Renal cortical epithelial cell (primary cell): ENCODE measurements around the gene UNC80. TPM values are rescaled to one million over a fixed set of nuclear protein-coding genes. Genes with fewer than 3 reads are reported as not detected.
A peak's percentile ranks its signal among the peaks of the same experiment; 100 is the strongest.

Source experiments
- DNase-seq: peaks from one replicate; pipeline ENCODE4 v3.0.0-alpha.2; 2011; ENCODE audit warnings: low read depth
- total RNA-seq: library from RNA; depleted of rRNA; stranded (reverse); fragments of >200 nt; gene quantifications from 2 replicates; pipeline ENCODE4 v1.2.3, GENCODE V29; 2014

UNC80 gene
- total RNA-seq, 1 donor from 2014 or later: 0.05 TPM

DNA sequence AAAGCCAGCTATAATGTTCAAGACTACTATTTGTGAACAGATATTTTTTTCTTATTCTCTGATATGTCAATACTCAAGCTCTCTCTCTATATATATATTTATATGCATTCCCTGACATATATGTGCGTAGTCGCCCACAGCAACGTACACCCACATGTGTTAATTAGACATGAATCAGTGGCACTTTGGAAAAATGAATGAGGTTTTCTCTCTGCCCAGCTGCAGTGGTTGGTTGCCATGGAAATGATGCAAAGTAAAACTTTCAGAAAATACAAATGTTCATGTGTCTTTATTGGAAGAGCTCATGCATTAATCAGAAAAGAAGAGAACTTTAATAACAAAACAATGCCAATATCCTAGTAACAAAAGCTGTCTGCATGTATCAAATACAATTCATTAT, 34.7 kb downstream of the UNC80 start:
- no peak for DNase-seq

DNA sequence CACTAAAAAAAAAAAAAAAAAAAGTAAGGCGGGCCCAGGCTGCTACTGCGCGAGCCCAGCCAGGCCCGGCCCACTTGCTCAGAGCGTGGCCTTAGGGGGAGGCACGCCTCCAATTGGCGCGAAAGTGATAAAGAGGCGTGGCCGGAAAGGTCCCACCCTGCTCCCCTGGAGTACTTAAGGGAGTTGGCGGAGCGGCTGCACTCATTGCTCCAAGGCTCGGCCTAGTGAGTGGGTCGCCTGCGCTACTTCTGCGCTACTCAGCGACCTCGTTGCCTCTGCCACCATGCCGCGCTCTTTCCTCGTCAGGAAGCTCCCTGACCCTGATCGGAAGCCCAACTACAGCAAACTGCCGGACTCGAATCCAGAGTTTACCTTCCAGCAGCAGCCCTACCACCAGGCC, 36.9 kb downstream of the UNC80 start:
- no peak for DNase-seq

DNA sequence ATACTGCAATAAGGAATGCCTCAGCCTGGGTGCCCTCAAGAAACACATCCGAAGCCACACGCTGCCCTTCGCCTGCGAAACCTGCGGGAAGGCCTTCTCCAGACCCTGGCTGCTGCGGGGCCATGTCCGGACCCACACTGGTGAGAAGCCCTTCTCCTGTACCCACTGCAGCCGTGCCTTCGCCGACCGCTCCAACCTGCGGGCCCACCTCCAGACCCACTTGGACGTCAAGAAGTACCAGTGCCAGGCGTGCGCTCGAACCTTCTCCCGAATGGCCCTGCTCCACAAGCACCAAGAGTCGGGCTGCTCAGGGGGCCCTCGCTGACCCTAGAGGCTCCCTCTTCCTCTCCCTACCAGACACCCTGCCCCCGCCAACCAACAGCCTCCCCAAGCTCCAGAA, 37.6 kb downstream of the UNC80 start:
- no peak for DNase-seq

DNA sequence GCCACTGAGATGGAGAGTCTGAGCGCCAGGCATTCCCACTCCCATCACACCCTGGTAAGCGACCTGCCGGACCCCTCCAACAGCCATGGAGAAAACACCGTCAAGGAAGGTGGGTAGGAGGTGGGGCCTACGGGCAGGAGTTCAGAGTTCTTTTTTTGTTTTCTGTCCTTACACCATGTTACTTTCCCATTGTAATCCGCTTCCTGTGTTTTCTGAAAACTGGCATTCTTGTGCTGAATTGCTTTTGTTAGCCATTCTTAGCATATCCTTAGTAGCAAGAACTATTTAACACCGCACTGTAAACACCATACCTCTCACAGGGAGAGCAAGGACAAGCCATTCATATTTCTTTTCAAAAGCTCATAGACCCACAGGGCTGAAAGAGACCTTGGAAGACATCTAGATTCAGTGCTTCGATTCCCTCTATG, 46.2 kb downstream of the UNC80 start:
- DNase-seq: no peak

DNA sequence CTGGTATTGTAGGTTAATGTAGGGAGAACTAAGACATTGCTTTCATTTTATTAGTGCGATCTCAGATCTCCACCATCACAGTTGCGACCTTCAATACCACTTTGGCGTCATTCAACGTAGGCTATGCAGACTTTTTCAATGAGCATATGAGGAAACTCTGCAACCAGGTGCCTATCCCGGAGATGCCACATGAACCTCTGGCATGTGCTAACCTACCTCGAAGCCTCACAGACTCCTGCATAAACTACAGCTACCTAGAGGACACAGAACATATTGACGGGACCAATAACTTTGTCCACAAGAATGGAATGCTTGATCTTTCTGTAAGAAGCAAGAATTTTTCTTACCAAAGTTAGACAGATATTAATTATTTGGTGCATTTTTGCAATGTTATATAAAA, 47.3 kb downstream of the UNC80 start:
- no peak for DNase-seq

DNA sequence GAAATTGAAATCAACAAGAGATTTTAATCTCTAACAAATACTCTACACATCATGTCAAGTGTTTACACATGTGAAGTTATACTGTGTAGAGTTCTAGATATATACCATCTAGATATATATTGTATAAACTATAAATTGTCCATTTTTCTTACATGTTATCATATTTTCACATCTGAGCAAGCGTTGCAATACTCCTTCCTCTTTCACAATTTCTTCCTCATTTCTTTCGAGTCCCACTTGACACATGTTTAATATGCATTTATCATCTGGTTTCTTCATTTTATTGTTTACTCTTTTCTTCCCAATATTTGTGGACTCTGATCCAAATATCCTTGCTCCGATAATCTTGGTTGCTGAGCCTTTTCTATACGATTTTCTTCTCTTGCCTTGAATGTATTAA, 50.2 kb downstream of the UNC80 start:
- no peak for DNase-seq

DNA sequence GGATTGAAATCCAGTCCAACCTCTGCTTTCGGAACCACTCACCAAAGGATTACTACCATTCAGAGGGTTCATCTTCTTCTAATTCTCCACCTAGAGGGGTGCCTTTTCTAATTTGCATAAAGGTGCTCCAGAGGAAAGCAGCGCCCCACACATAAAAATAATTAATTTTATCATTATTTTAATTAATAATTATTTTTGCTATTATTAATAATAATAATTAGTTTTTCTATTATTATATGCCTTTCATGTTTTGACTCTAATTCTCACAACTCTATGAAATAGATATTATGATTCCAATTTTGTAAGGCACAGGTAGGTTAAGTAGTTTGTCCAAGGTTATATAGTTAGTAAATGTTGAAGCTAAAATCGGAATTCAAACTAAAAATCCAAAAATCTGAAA, 51.9 kb downstream of the UNC80 start:
- DNase-seq: no peak

DNA sequence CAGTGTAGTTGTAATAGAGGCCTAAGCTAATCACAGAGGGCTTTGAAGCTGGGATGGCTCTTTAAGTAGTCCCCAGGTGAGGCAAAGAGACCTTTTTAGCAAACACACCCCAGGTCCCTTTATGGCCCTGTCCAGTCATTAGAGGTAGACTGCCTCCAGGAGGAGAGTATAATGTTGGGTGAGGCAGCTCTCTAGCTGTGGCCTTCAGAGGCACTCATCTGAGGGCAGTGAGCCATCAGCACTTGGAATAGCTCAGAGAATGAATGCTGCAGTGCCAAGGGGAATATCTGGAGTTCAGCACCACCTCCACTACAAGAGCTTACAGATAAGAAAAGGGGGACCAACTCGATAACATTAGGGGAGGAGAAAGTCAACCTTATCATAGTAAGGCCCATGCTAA, 52.8 kb downstream of the UNC80 start:
- DNase-seq: no peak

DNA sequence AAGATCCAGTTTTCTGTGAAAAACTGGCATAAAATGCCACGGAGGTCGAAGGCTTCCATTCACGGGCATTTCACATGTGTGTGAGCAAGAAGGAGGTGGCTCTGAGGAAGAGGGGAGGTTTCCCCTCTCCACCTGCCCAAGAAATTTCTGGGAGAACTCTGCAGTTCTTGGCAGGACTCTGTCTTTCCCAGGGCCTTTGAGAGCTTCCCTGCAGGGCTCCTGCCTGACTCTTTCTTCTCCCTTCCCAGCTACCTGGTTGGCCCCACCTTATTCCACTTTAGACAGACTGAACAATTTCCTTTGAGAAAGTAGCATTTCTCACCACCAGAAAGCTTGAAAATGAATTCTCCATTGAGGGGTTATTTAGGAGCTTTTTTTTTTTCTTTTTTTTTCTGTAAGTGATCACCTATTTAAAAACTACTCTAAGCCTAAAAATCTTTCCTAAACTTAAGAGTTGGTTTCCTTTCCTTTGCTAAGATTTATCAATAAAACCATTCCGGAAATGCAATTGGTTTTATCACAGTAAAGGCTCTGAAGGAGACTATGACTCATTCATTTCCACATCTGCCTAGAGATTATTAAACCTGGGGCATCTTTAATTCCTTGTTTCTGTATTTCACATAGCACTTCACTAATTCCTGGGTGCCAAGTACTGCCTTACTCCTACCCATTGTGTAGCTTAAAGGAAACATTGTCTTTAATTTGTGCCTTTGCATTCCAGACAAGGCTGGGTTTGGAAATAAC, 59.3 kb downstream of the UNC80 start:
- peak; percentile 15 for DNase-seq

DNA sequence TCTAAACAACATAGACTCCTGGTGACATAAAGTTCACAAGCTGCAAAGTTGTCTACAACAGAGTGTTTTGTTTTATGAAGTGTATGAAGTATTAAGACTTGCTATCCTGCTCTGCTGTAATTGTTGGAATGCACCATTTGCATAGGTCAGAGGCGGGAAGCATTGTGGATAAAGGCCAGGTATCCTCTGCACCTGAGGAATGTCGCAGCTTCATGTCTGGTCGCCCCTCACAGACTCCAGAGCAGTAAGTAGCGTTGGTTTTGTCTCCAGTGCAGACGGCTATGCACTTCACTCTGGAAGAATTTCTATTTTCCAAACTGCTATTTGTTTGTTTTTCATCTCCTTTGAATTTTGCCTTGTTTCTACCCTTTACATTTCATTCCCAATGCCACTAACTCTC, 63.1 kb downstream of the UNC80 start:
- no peak for DNase-seq

DNA sequence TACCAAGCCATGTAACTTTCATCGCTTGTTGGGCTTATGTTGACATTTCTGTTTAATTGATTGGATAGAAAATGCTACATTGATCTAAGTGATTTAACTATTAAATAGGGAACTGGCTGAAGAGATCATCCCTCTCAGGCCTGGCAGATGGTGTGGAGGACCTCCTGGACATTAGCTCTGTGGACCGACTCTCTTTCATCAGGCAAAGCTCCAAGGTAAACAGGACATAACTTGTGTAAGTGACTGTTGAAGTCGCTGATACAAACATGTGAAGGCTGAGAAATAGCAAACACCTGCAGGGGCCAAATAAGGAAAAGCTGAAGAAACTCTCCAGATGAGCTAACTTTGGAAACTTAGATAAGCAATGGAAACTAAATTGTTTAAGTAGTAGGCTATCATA, 68.8 kb downstream of the UNC80 start:
- DNase-seq: no peak

DNA sequence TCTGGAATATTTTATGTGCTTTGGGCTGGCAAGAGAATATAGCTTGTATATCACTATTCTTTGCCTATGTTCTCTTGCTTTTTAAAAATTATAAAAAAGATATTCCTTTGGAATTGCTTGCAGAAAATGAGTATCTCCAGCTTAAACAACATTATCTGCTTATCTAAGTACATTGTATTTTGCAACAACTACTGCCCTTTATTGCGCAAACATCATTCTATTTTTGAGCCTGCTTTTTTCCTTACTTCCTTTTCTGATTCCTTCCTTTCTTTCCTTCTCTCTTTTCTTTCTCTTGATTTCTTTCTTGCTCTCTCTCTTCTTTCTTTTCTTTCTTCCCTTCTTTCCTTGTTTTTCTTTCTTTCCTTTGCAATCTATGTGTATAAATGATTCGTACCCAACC, 74.0 kb downstream of the UNC80 start:
- no peak for DNase-seq

DNA sequence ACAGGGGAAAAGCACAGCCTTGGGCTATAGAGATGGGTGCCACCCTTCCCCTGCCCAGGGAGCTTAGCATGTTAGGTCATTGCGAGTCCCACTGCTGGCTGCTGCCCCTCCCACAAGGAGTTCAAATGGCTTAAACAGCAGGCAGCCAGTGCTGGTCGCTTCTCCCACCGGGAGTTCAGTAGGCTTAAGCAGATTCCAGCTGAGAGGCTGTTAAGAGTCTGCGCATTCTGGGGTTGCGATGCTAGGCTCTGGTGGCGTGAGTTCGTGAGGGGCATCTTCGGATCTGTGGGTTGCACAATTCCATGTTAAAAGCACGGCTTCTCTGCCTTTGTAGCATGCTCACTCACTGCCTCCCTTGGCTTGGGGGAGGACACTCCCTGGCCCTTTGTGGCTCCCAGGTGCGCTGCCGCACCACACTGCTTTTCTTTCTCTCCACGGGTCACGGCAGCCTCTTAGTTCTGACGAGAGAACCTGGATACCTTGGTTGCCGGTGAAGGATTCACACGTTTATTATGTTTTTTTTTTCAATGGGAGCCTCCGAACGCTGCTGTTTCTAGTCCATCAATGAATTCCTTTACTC, 93.2 kb downstream of the UNC80 start:
- DNase-seq: no peak

DNA sequence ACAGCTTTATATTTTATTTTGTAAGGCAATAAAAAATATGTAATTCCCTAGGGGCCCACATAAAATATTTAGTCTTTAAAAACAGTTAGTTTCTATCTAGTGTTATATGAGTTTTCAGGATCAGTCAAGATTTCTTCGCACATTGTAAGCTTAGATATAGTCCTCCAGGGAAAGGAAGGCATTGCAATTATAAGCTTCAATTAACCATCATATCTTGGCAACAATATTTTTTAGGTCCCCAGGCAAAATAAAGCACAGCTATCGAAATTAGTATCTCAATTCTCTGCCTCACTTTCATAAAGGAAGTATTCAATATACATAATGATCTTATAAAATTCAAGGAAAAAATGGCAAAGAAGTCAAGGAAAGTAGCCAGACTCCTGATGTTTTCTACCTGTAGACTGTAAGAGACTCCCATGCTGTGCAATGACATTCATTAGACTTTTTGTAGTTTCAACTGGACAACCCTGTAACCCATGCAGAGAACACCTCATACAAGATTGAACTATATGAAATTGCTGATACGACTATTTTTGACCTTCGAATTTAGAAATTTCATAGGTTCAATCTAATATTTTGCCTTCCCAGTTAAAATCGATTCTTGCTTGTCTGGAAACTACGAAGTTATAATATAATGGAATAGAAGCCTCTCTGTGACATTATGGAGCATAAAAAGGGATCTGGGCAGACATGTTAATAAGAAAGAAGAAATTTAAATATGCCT, 96.8 kb downstream of the UNC80 start:
- no peak for DNase-seq

DNA sequence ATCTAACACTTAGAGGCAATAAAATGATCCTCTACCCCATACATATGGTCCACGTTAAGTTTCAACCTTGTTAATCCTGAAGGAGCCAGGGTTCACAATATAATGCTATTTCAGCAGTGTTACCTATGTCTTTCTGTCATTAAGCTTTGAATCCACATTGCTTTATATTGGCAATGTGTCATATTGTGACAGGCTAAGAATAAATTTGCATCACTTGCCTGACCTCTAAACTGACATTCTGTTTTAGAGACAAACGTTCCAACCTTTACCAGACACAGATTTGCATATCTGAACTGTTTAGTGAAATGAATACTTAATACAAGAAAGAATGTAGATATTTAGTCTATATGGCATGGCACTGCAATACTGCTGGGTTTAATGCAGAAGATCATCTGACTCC, 98.4 kb downstream of the UNC80 start:
- DNase-seq: no peak

DNA sequence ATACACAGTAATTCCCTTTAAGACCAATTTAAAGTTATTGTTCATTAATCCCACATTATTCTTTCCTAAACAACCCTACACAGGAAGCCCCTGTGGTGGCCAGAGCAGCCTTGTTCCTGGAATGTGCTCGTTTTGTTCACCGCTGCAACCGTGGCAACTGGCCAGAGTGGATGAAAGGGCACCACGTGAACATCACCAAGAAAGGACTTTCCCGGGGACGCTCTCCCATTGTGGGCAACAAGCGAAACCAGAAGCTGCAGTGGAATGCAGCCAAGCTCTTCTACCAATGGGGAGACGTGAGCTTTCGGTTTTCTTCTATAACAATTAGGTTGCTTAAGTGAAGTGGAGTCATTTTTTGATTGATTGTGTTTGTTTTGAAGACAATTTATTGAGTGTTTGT, 101.0 kb downstream of the UNC80 start:
- DNase-seq: peak; percentile 54

DNA sequence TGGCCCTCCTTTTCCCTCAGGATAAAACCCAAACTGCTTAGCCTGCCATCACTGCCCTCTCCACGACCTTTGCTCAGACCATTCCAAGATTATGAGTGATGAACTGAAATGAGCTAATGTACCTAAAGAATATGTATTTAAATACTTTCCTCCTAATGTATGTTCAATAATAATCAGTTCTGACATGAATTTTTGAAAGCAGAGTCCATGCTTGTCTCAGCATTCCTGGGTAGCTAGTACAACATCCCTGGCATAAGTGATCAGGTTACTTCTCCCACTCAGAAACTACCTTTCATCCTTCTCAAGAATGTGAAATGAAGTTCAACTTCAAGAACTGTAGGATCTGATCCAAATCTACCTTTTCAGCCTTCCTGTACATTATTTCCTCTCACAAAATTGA, 103.6 kb downstream of the UNC80 start:
- DNase-seq: no peak

DNA sequence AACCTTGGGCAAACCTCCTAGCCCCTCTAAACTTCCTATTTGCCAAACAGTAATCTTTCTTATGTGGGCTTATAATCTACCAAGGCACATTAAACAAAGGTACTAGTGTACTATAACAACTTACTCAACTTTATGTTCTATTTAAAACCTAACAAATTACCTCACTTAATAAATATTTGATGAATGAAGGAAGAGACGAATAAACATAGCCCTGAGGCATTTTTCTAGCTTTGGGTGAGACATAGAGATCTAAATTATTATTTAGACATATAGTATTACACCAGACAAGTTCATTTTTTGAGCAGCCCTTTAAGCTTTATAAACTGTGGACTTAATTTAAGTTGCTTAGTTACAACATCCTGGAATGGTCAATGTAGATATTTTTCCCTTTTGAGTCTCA, 104.6 kb downstream of the UNC80 start:
- peak; percentile 24 for DNase-seq

DNA sequence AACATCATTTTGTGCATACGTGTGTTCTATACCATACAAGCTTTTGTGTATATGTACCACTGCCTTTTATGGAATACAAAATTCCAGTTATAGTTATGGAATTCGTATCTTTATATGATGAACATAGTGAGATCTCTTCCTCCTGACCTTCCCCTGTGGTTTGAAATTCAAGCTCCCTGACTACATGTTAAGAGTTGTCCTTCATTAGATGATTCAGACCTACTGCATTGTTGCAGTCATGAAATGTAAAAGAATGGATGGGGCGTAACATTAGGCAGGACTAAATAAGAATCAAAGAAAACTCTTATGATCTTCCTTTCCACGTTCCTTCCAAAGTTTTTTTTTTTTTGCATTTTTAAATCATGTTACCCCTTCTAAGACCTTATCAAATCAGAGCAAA, 107.1 kb downstream of the UNC80 start:
- DNase-seq: no peak

DNA sequence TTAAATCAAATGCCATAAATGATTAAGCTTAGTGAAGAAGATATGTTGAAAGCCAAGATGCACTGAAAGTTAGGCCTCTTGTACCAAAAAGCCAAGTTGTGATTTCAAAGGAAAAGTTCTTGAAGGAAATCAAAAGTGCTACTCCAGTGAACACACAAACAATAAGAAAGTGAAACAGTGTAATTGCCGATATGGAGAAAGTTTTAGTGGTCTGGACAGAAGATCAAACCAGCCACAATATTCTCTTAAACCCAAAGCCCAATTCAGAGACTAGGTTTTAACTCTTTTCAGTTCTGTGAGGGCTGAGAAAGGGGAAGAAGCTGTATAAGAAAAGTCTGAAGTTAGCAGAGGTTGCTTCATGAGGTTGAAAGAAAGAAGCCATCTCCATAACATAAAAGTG, 129.0 kb downstream of the UNC80 start:
- no peak for DNase-seq

DNA sequence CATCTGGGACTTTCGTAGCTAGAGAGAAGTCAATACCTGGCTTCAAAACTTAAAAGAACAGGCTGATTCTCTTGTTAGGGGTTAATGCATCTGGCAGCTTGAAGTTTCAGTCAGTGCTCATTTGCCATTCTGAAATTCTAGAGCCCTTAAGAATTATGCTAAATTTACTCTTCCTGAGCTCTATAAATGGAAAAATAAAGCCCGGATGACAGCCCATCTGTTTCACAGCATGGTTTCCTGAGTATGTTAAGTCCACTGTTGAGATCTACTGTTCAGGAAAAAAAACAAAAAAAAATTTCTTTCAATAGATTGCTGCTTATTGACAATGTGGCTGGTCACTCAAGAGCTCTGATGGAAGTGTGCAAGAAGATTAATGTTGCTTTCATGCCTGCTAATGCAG, 129.5 kb downstream of the UNC80 start:
- DNase-seq: no peak

DNA sequence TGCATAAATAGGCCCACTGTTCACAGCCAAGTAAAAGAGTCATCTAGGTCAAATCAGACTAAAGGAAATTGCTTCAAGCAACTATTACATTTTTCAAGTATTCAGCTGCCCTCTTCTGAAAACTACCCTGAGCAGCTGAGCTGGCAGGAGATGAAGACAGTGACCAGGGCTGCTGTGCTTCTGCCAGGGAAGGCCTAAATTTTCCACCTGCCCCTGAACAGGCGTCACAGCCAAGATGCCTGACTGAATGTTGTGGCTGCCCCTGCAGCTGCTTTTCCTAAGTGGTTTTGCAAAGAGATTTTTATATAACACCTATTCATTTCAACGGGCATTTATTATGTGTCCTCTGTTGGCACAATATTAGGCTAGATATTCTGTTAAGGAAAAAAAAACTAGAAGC, 134.1 kb downstream of the UNC80 start:
- DNase-seq: no peak

DNA sequence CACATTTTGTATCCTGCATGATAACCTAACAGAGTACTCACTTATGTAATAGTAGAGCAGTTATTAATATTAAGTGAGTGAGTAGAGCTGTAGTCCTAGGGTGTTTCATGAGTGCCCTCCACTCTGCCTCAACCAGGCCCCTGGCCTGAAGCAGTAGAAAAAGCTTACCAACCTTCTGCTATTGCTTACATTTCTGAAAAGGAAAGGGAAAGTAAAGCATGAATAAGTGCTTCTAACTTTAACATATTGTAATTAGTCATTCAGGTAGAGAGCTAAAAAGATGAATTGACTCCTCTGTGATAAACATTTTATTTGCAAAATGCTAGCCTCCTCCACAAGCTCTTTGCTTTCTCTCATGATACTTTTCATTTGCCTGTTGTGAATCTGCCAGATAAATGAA, 136.1 kb downstream of the UNC80 start:
- DNase-seq: no peak
